A673 (cell line): ENCODE measurements around the gene KLK5. TPM values are rescaled to one million over a fixed set of nuclear protein-coding genes. Genes with fewer than 3 reads are reported as not detected.

ENCODE experiments used
- BruUV-seq: library from RNA; stranded (reverse); fragments of 400-500 nt; replicated peaks from 2 replicates; lab custom pipeline; 2021; lab: Mats Ljungman, UMichigan
- CTCF ChIA-PET: fragments of 300-600 bp; sonication (Branson Sonifier 250); formaldehyde crosslinking; loops from one replicate; lab custom pipeline; 2022; ENCODE audit warnings: antibody characterized with exemption; lab: Charles Lee
- POLR2A ChIA-PET: fragments of 300-600 bp; sonication (Branson Sonifier 250); formaldehyde crosslinking; loops from one replicate; lab custom pipeline; 2022; ENCODE audit warnings: antibody characterized with exemption; ENCODE audit not compliant: low non-redundant PET; lab: Charles Lee
- DNase-seq: peaks from one replicate; pipeline ENCODE4 v3.0.0-alpha.2; 2015; ENCODE audit warnings: low spot score
- H3K27ac ChIP-seq: fragments of 200-600 bp; sonication (generic); 2 replicates; pipeline ENCODE4 v1.5.1; 2016; ENCODE audit warnings: mixed run types, low read depth, mild to moderate bottlenecking, mixed read lengths, antibody characterized with exemption, low read length; ENCODE audit not compliant: poor library complexity, severe bottlenecking
- H3K27me3 ChIP-seq: fragments of 200-600 bp; sonication (generic); replicated peaks from 2 replicates; pipeline ENCODE4 v1.6.1; 2017; ENCODE audit warnings: mixed run types, low read depth, mild to moderate bottlenecking, mixed read lengths, antibody characterized with exemption, low read length; ENCODE audit not compliant: insufficient read depth, poor library complexity
- H3K36me3 ChIP-seq: fragments of 200-600 bp; sonication (generic); 2 replicates; pipeline ENCODE4 v1.6.1; 2016; ENCODE audit warnings: mixed run types, mild to moderate bottlenecking, mixed read lengths, antibody characterized with exemption, low read length; ENCODE audit not compliant: insufficient read depth, poor library complexity, severe bottlenecking
- H3K4me1 ChIP-seq: fragments of 200-600 bp; sonication (generic); 2 replicates; pipeline ENCODE4 v1.6.1; 2017; ENCODE audit warnings: mixed run types, mild to moderate bottlenecking, mixed read lengths, antibody characterized with exemption, low read length; ENCODE audit not compliant: insufficient read depth, poor library complexity, severe bottlenecking
- H3K4me3 ChIP-seq: fragments of 200-600 bp; sonication (generic); 2 replicates; pipeline ENCODE4 v1.5.1; 2016; ENCODE audit warnings: low read depth, mixed run types, mild to moderate bottlenecking, mixed read lengths, low read length; ENCODE audit not compliant: poor library complexity, severe bottlenecking
- H3K9me3 ChIP-seq: fragments of 200-600 bp; sonication (generic); 2 replicates; pipeline ENCODE4 v1.6.1; 2016; ENCODE audit warnings: mixed run types, low read depth, mild to moderate bottlenecking, mixed read lengths, antibody characterized with exemption, low read length; ENCODE audit not compliant: poor library complexity, severe bottlenecking
- CTCF ChIP-seq: fragments of 300-800, 200-600 bp; sonication (generic); conservative IDR thresholded peaks from 2 replicates; pipeline ENCODE4 v1.5.1; 2017; ENCODE audit warnings: low read depth, mild to moderate bottlenecking, antibody characterized with exemption, low read length, moderate library complexity, mixed read lengths
- EZH2 ChIP-seq: fragments of 200-600 bp; sonication (generic); IDR thresholded peaks from 2 replicates; pipeline ENCODE4 v1.6.1; 2017; ENCODE audit warnings: borderline replicate concordance, low read depth, mild to moderate bottlenecking, mixed read lengths, antibody characterized with exemption, low read length; ENCODE audit not compliant: poor library complexity, severe bottlenecking
- intact Hi-C: fragments of 100-400 bp; cut with micrococcal nuclease; formaldehyde crosslinking; loops from one replicate; pipeline ENCODE4 v1.10.0; 2022; ENCODE audit not compliant: unreplicated experiment
- total RNA-seq: library from RNA; stranded (reverse); gene quantifications from 2 replicates; pipeline ENCODE4 v1.2.3, GENCODE V29; 2021

The KLK5 gene
- total RNA-seq, 1 experiment from 2014 or later, result not detected

GRCh38 chr19:50967929-50968715 lies 15.3 kb upstream of the KLK5 start:
- BruUV-seq, result no TSS peak
- intact Hi-C loops, result no loop called here
- POLR2A ChIA-PET, result no interaction called here
- DNase-seq, result no peak
- no peaks in the 10 kb centered on the region for H3K9me3 ChIP-seq
- H3K4me3 ChIP-seq, result no peak overlapping the region
- no peaks in the 10 kb centered on the region for H3K36me3 ChIP-seq
- CTCF ChIA-PET, result no interaction called here
- TF ChIP-seq EZH2, result no peak
- no peak for TF ChIP-seq CTCF
- H3K27me3 ChIP-seq, result peaks cover 45% of the 10 kb centered on the region
- H3K4me1 ChIP-seq, result no peaks in the 10 kb centered on the region
- no peak overlapping the region for H3K27ac ChIP-seq

DNA sequence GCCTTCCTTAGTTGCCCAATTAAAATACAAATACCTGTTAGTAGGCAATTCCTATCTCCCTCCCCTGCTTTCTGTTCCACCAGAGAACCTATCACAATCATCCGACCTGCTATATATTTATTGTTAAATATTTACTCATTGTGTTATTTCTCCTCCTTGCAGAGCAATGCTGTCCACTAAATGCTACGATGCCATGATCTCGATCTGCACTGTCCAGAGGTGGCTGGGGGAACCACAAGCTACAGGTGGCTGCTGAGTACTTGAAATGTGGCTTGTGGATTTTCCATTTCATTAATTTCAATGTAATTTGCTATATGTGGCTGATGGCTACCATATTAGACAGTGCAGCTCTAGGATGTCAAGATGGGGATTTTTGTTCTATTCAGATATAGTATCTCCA lies 11.4 kb upstream of the KLK5 start:
- intact Hi-C loops, result no loop called here
- H3K4me3 ChIP-seq, result no peak overlapping the region
- POLR2A ChIA-PET, result no interaction called here
- no peaks in the 10 kb centered on the region for H3K36me3 ChIP-seq
- no peaks in the 10 kb centered on the region for H3K9me3 ChIP-seq
- DNase-seq, result no peak
- CTCF ChIA-PET, result no interaction called here
- H3K27me3 ChIP-seq, result peaks cover 33% of the 10 kb centered on the region
- TF ChIP-seq CTCF (no peak), EZH2 (no peak)
- no TSS peak for BruUV-seq
- H3K4me1 ChIP-seq, result no peaks in the 10 kb centered on the region
- H3K27ac ChIP-seq, result no peak overlapping the region

- Histone ChIP-seq H3K9me3 (no peaks in the 10 kb centered on the region), H3K27me3 (peaks cover 34% of the 10 kb centered on the region), H3K36me3 (no peaks in the 10 kb centered on the region), H3K4me3 (no peak overlapping the region), H3K4me1 (no peaks in the 10 kb centered on the region), H3K27ac (no peak overlapping the region)
- intact Hi-C loops, result no loop called here
- no TSS peak for BruUV-seq
- TF ChIP-seq EZH2 (no peak), CTCF (no peak)
- POLR2A ChIA-PET, result no interaction called here
- CTCF ChIA-PET, result no interaction called here
- DNase-seq, result no peak
Observed at GRCh38 chr19:50963381-50963780, 10.5 kb upstream of the KLK5 start.
